Measurements from ENCODE around the gene PDZRN3. TPM values are rescaled to one million over a fixed set of nuclear protein-coding genes. Genes with fewer than 3 reads are reported as not detected.

The PDZRN3 gene
- total RNA-seq, 1 donor: 76.8 TPM

GRCh38 chr3:73530022-73530396 lies 94.7 kb downstream of the PDZRN3 start:
- no peak overlapping the region for H3K4me3 ChIP-seq (ENCODE audit: low read depth, low read length)
- DNase-seq (ENCODE audit: low read depth): peak; percentile 93
- TF ChIP-seq CTCF (IDR thresholded peaks at IDR 0.05; ENCODE audit: insufficient read depth, low read length): no peak

- H3K4me3 ChIP-seq (ENCODE audit: low read depth, low read length): no peak overlapping the region
- DNase-seq (ENCODE audit: low read depth): no peak
- TF ChIP-seq CTCF (IDR thresholded peaks at IDR 0.05; ENCODE audit: insufficient read depth, low read length): no peak
Observed at GRCh38 chr3:73529308-73530021, 95.3 kb downstream of the PDZRN3 start.

- TF ChIP-seq CTCF (IDR thresholded peaks at IDR 0.05; ENCODE audit: insufficient read depth, low read length): no peak
- no peak for DNase-seq (ENCODE audit: low read depth)
- no peak overlapping the region for H3K4me3 ChIP-seq (ENCODE audit: low read depth, low read length)
Observed at GRCh38 chr3:73525591-73525990, 99.2 kb downstream of the PDZRN3 start.

- peak; percentile 37 for DNase-seq (ENCODE audit: low read depth)
- no peak for TF ChIP-seq CTCF (IDR thresholded peaks at IDR 0.05; ENCODE audit: insufficient read depth, low read length)
- H3K4me3 ChIP-seq (ENCODE audit: low read depth, low read length): no peak overlapping the region
Observed at GRCh38 chr3:73523661-73524060, 101.1 kb downstream of the PDZRN3 start.

GRCh38 chr3:73521734-73522336 lies 102.9 kb downstream of the PDZRN3 start:
- peak overlapping the region; percentile 4 for H3K4me3 ChIP-seq (ENCODE audit: low read depth, low read length)
- no peak for TF ChIP-seq CTCF (IDR thresholded peaks at IDR 0.05; ENCODE audit: insufficient read depth, low read length)
- no peak for DNase-seq (ENCODE audit: low read depth)

GRCh38 chr3:73520931-73521461 lies 103.7 kb downstream of the PDZRN3 start:
- peak overlapping the region; percentile 18 for H3K4me3 ChIP-seq (ENCODE audit: low read depth, low read length)
- DNase-seq (ENCODE audit: low read depth): peak; percentile 93
- TF ChIP-seq CTCF (IDR thresholded peaks at IDR 0.05; ENCODE audit: insufficient read depth, low read length): no peak
